HG03469 (cell line): ENCODE results near the gene CHCHD3.
"Not testable (repeated sequence)": the region's sequence is repeated elsewhere in the genome, so short reads cannot be mapped to it uniquely, and the experiment has no call there.

ENCODE experiments used
- ATAC-seq: cut with Tn5 transposase; IDR thresholded peaks from one replicate; pipeline ENCODE4 v1.9.1; 2021; ENCODE audit warnings: mild to moderate bottlenecking, moderate library complexity, moderate number of reproducible peaks; ENCODE audit not compliant: unreplicated experiment

Gene CHCHD3

DNA sequence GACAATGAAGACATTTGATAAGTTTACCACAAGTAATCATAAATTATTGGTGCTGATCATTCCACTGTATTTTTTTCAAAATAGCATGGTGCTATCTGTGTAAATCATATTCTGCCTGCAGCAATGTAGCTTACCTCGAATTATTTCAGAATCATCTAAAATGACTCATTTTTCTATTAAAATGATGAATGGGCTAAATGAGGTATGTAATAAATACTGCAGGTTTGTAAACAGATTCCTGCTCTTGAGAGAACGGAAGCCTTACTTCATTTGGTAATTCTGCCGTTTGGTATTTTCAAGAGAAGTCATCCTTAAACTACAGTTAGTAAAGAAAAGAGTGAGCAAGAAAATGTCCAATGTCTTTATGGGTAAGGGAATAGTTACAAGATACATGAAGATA is 115.9 kb downstream of the CHCHD3 start:
- no peak for ATAC-seq

- ATAC-seq: no peak
These were observed 117.0 kb downstream of the CHCHD3 start for GRCh38 chr7:132964876-132965275.

- no peak for ATAC-seq
These were observed 122.0 kb downstream of the CHCHD3 start for GRCh38 chr7:132959891-132960290.

GRCh38 chr7:132956556-132956955 is 125.3 kb downstream of the CHCHD3 start:
- ATAC-seq: no peak

DNA sequence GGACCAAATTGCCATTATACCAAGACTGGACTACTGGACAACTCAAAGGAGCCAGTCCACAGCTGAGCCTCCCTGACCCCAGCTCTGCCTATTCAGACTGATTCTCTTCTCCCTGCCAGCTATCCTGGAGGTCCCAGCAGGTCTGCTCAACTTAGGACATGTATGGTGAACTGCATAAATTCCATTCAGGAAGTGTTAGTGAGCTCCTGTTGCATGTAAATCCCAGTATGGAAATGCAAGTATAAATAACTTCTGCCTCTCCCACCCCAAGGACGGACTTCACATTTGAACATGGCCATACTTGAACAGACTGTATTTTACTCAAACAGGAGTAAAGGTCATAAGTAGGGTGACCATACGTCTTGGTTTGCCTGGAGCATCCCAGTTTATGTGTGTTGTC is 128.4 kb downstream of the CHCHD3 start:
- ATAC-seq: no peak

DNA sequence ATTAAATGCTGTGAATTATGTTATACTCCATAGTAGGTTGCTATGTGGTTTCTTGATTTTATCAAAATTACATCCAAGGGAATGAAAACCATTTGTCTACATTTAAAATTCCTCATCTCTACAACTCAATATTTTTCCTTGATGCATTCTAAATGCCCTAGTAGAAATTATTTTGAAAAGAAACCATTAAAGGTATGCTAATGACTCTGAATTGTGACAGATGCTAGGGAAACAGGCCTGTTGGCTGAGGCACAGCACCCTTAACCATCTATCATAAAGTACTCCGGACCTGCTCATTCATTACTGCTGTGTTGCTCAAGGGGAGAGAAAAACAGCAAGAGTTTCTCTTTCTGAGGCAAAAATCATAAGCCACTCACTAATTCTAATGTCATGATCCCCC is 131.2 kb downstream of the CHCHD3 start:
- ATAC-seq: no peak

GRCh38 chr7:132947011-132947410 is 134.9 kb downstream of the CHCHD3 start:
- ATAC-seq: no peak

DNA sequence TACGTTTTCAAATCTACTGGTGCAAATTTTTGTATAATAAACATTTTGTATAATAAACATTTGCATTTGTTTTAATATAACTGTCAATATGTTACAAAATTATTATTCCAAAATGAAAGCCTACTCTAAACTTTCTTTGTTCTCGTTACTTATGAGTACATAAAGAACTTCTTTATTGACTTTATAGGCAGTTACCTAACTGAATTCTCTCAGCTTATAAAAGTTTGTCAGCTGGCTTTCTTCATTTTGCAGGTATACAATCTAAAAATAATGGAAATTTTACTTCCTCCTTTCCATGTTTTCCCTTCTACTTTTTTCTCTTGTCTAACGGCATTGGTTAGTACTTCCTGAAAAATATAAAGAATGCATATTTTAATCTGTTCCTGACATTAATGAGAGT is 137.1 kb downstream of the CHCHD3 start:
- no peak for ATAC-seq

DNA sequence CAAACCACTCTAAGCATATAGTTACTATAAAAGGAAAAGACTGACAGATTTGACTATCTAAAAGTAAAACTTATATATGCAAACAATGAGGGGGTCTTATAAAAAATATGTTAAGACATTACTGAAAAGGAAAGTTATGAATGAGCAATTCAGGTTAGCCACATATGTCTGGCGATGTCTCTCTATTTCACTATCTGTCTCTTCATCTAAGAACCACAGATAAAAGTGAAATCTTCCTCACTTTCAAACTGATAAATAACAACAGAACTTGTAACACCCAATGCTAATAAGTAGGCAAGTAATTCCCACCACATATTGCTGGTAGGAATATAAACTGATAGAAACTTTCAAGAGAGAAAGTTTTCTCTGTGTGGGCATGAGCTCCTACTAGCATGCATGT is 138.2 kb downstream of the CHCHD3 start:
- ATAC-seq: no peak

DNA sequence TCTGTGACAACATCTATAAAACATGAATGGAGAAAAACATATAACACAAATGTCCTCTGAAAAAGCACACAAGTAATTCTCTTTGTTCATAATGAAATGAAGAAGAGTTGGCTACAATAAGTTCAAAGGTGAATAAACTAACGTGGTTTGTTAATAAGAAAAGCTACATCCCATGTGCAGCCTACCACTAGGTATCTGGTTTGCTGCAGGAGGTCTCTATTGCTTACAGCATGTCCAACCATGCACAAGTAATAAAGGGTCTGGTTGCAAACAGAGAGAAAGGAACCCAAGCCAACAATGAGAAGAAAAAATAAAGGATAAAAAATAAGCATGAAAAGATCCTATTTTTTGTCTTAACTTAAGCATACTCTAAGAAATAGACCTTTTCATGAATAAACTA is 139.2 kb downstream of the CHCHD3 start:
- no peak for ATAC-seq

DNA sequence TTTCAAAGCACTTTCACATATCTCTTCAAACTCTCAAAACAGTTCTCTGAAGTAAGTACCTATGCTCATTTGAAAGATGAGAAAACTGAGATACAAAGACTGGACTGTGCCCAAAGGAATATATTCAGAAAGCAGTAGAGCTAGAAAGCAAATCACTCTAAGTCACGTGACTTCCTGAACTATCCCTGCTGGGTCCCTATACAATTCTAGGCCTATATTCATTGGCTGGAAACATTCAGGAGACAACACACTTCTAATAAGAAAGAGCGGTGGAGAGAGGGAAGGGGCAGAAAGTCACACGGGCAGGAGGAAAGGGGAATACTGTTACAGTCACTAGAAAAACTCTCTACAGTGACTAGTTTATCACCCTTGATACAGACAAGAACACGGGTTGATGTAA is 140.0 kb downstream of the CHCHD3 start:
- no peak for ATAC-seq

DNA sequence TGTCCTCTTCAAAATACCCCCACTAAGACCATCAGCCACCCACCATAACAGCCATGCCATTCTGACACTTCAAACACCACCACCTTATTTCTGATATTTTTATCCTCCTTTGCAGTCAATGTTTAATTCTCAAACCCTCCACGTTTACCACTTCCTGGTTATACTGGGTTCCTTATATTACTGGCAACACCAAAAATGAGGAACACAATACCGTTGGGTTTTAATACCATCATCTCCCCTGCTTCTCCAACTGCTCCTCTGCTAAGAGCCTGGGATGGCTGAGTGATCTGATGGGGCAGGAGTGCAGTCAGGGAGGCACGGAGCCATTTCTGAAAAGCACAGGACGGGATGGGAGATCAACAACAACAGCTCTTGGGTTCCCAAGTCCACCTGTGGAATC is 140.5 kb downstream of the CHCHD3 start:
- ATAC-seq: no peak

GRCh38 chr7:132940084-132940483 is 141.8 kb downstream of the CHCHD3 start:
- no peak for ATAC-seq

GRCh38 chr7:132939495-132939894 is 142.4 kb downstream of the CHCHD3 start:
- no peak for ATAC-seq

DNA sequence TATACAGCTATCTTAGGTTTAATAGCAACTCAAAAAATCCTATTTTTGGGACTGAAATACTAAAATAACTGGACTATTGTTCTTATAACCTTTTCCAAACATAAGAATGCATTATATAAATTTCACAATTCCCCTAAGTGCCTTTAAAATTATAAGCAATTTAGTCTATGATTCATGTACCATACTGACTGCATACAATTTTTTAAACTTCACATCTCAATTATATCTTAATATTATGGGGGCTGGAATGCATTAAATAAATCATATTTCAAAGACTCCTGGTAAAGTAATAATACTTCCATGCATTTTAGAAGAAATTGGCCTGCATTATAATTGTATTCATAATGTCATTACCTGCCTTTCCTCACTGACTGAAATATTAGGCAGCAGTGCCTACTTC is 144.6 kb downstream of the CHCHD3 start:
- no peak for ATAC-seq

DNA sequence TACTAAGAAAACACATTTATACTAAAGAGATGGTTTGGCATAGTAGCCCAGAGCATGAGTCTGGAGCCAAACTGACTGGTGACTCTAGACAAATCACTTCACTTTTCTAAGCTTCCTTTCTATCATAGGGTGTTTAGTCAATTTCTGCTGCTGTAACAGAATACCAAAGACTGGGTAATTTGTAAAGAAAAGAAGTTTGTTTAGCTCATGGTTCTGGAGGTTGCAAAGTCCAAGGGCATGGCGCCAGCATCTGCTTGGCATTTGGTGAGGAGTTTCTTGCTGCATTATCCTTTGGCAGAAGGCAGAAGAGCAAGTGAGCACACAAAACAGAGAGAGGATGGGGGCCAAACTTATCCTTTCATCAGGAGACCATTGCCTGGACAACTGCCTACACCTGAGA is 146.3 kb downstream of the CHCHD3 start:
- no peak for ATAC-seq

DNA sequence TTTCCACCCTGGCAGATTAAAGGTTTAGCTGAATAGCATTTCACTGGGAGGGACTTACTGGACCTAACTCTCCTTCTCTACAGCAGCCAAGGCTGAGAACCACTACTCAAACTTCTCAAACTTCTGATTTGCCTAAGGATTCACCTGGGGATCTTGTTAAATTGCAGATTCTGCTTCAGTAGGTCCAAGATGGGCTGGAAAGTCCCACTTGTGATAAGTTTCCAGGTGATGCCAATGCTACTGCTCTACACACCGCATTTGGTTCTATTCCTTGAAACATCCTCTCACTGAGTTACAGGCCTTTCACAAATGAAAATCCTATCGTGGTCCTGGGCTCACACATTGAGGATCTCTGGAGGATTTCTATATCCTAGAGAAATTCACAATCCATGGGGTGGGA is 147.9 kb downstream of the CHCHD3 start:
- no peak for ATAC-seq

DNA sequence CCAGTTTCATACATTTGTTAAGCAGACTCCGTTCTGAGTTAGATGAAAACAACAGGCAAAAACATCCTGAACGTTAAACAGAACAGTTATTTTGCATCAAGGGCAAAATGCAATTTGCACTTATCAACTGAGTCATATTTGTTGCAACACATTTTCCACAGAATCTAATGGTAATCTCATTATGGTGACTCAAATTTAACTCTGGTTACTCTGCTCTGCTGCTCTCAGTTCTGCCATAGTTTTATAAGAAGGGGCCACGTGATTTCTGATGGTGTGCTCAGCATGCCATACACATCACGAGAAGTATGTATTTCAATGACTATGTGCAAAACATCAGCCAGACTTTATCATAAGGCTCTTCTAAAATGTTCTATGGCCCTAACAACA is 148.8 kb downstream of the CHCHD3 start:
- ATAC-seq: no peak

DNA sequence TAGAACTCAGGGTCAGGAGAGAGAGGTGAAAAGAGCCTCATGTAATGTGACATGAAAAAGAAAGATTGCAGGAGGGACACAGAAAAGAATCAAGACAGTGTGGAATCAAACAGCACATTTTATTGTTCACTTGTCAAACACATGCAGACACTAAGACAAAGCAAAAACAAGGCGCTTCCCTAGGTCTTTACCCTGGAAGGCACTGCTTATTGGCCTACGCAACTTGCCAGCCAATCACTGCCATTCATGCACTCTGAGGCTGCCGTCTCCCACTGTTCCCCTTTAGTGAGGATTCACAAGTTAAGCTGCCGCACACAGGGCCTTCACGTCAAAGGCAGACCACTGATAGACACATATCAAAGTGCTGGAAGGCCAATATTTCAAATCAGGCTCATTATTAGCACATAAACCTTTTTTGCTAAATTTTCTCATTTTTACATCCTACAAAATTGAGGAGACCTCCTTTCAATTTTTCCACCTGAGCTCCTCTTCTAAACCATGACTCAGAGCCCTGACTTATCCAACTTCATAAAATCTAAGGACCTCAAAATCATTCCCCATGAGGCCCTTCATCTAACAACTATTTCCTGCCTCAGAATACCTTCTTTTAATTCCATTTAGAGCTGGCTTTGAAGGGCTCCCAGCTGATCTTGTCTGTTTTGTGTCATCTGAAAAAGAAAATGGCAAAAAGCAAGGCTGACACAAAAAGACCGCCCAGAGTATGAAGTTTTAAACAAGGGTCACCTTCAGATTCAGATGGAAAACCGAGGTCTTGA is 149.4 kb downstream of the CHCHD3 start:
- ATAC-seq: no peak

GRCh38 chr7:132930881-132931280 is 151.0 kb downstream of the CHCHD3 start:
- ATAC-seq: no peak

- ATAC-seq: not testable (repeated sequence)
These were observed 151.9 kb downstream of the CHCHD3 start for GRCh38 chr7:132929944-132930343.

GRCh38 chr7:132919771-132920170 is 162.1 kb downstream of the CHCHD3 start:
- no peak for ATAC-seq

GRCh38 chr7:132915647-132916046 is 166.2 kb downstream of the CHCHD3 start:
- ATAC-seq: no peak
